Duodenal mucosa (tissue), 2 donors: ENCODE data around the gene CCSER1.

ENCODE experiments used
- H3K27ac ChIP-seq: one replicate; pipeline ENCODE4 v1.7.0; 2013; ENCODE audit warnings: low read depth, low read length
- H3K27me3 ChIP-seq, 2 donors: one replicate each; pipeline ENCODE4 v1.7.0; 2013; ENCODE audit warnings: low read length in 2 of 2, control low read depth in 1 of 2; ENCODE audit not compliant: insufficient read depth in 2 of 2, control insufficient read depth in 1 of 2
- H3K36me3 ChIP-seq, 2 donors: one replicate each; pipeline ENCODE4 v1.7.0; 2013; ENCODE audit warnings: low read length in 2 of 2, control low read depth in 1 of 2; ENCODE audit not compliant: insufficient read depth in 2 of 2, control insufficient read depth in 1 of 2
- H3K4me1 ChIP-seq, 2 donors: one replicate each; pipeline ENCODE4 v1.7.0; 2013; ENCODE audit warnings: low read length in 2 of 2, control low read depth in 1 of 2; ENCODE audit not compliant: insufficient read depth in 2 of 2, control insufficient read depth in 1 of 2
- H3K4me3 ChIP-seq, 2 donors: one replicate each; pipeline ENCODE4 v1.7.0; 2013; ENCODE audit warnings: low read length in 2 of 2, low read depth in 1 of 2
- H3K9ac ChIP-seq, 2 donors: one replicate each; pipeline ENCODE4 v1.7.0; 2013; ENCODE audit warnings: low read length in 2 of 2, low read depth in 1 of 2
- H3K9me3 ChIP-seq, 2 donors: one replicate each; pipeline ENCODE4 v1.7.0; 2013; ENCODE audit warnings: low read length in 2 of 2, control low read depth in 1 of 2; ENCODE audit not compliant: control insufficient read depth in 1 of 2

Gene CCSER1

GRCh38 chr4:90994851-90995574 is 867.8 kb downstream of the CCSER1 start:
- Histone ChIP-seq H3K4me1 (no peaks in the 10 kb centered on the region), H3K27me3 (no peaks in the 10 kb centered on the region), H3K4me3 (no peak overlapping the region), H3K9ac (no peak overlapping the region), H3K9me3 (peaks cover 0 to 2% of the 10 kb centered on the region in 2 donors), H3K36me3 (no peaks in the 10 kb centered on the region), H3K27ac (no peak overlapping the region)

DNA sequence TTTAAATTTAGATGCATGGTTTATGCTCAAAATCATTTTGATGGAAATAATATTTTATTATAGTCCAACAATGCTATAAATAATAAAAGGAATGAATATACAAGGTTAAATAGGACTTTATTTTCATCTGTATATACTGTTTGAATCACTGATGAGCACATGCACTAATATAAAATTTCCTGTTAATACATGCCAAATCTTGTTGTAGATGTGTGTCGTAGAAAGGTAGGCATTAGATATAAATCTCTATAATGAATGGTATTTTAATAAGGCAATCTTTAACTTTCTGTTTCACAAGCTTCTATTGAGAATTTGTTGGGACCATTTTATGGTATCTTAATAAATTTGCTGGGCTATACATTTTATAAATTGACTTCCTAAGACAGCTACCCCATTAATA is 868.8 kb downstream of the CCSER1 start:
- Histone ChIP-seq H3K4me3 (no peak overlapping the region), H3K9ac (no peak overlapping the region), H3K36me3 (no peaks in the 10 kb centered on the region), H3K9me3 (peaks cover 0 to 2% of the 10 kb centered on the region in 2 donors), H3K27ac (no peak overlapping the region), H3K27me3 (no peaks in the 10 kb centered on the region), H3K4me1 (no peaks in the 10 kb centered on the region)

- Histone ChIP-seq H3K4me1 (no peaks in the 10 kb centered on the region), H3K27ac (no peak overlapping the region), H3K9me3 (peaks cover 0 to 2% of the 10 kb centered on the region in 2 donors), H3K27me3 (no peaks in the 10 kb centered on the region), H3K36me3 (no peaks in the 10 kb centered on the region), H3K4me3 (no peak overlapping the region), H3K9ac (no peak overlapping the region)
Measured at GRCh38 chr4:90996813-90997212, 869.6 kb downstream of the CCSER1 start.

- Histone ChIP-seq H3K9ac (no peak overlapping the region), H3K27me3 (no peaks in the 10 kb centered on the region), H3K4me3 (no peak overlapping the region), H3K36me3 (no peaks in the 10 kb centered on the region), H3K27ac (no peak overlapping the region), H3K9me3 (no peaks in the 10 kb centered on the region), H3K4me1 (no peaks in the 10 kb centered on the region)
Measured at GRCh38 chr4:91015861-91016260, 888.7 kb downstream of the CCSER1 start.

- no peak overlapping the region for H3K27ac ChIP-seq
- no peaks in the 10 kb centered on the region for H3K4me1 ChIP-seq
- no peak overlapping the region for H3K4me3 ChIP-seq
- no peaks in the 10 kb centered on the region for H3K36me3 ChIP-seq
- no peaks in the 10 kb centered on the region for H3K27me3 ChIP-seq
- no peaks in the 10 kb centered on the region for H3K9me3 ChIP-seq
- no peak overlapping the region for H3K9ac ChIP-seq
Measured at GRCh38 chr4:91019513-91019912, 892.3 kb downstream of the CCSER1 start.

- no peaks in the 10 kb centered on the region for H3K27me3 ChIP-seq
- no peak overlapping the region for H3K27ac ChIP-seq
- H3K36me3 ChIP-seq: no peaks in the 10 kb centered on the region
- H3K9me3 ChIP-seq: no peaks in the 10 kb centered on the region
- no peaks in the 10 kb centered on the region for H3K4me1 ChIP-seq
- H3K9ac ChIP-seq: no peak overlapping the region
- no peak overlapping the region for H3K4me3 ChIP-seq
Measured at GRCh38 chr4:91025241-91026148, 898.3 kb downstream of the CCSER1 start.

GRCh38 chr4:91028228-91028627 is 901.0 kb downstream of the CCSER1 start:
- H3K9ac ChIP-seq: no peak overlapping the region
- no peaks in the 10 kb centered on the region for H3K4me1 ChIP-seq
- no peak overlapping the region for H3K27ac ChIP-seq
- H3K9me3 ChIP-seq: no peaks in the 10 kb centered on the region
- H3K36me3 ChIP-seq: no peaks in the 10 kb centered on the region
- no peaks in the 10 kb centered on the region for H3K27me3 ChIP-seq
- H3K4me3 ChIP-seq: no peak overlapping the region

DNA sequence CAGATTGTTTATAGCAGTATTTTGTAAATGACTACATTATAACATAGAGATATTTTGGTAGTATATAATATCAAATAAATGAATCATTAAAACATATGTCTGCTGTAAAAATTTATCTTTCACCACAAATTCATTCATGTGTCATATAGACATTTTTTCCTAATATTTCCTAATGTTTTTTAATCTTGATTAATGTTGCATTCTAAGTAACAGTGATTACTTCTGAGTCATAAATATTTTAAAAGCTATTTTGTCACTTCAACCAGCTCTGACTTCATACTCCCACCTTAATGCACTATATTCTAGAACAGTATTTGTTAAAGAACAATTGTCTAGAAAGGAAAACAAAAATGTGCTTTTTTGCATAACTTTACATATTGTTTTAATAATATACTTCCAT is 904.6 kb downstream of the CCSER1 start:
- Histone ChIP-seq H3K27ac (no peak overlapping the region), H3K36me3 (no peaks in the 10 kb centered on the region), H3K4me1 (no peaks in the 10 kb centered on the region), H3K9ac (no peak overlapping the region), H3K4me3 (no peak overlapping the region), H3K9me3 (no peaks in the 10 kb centered on the region), H3K27me3 (no peaks in the 10 kb centered on the region)

DNA sequence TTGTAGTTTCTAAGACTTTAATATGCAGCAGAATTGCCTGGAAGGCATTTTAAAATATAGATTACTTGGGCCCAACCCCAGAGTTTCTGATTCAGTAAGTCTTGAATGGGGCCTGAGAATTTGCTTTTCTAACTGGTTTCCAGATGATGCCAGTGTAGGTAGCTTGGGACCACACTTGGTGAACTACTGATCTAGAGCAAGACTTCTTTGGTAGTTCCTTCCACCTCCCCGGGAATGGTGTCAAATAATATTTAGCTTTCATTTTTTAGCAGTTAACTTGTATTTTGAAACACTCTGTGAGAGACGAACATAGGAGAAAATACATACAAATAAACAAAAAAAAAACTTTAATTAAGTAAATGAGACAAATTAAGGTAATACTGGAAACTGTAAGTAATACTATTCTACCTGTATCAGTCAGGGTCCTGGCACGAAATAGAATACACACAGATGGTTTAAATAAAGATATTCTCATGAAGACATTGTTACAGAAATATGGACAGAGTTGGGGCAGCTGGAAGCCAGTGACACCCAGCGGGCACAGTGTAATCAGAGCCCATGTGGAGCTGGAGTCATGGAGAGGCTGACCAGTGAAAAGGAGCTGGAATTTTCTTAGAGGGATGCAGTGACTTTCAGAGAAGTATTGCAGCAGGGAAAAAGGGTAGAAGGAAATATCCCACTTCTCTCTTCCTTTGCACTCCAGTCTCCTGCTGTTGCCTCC is 905.7 kb downstream of the CCSER1 start:
- no peak overlapping the region for H3K27ac ChIP-seq
- no peak overlapping the region for H3K4me3 ChIP-seq
- no peaks in the 10 kb centered on the region for H3K4me1 ChIP-seq
- H3K9me3 ChIP-seq: no peaks in the 10 kb centered on the region
- H3K9ac ChIP-seq: no peak overlapping the region
- no peaks in the 10 kb centered on the region for H3K36me3 ChIP-seq
- H3K27me3 ChIP-seq: no peaks in the 10 kb centered on the region

GRCh38 chr4:91035276-91035675 is 908.1 kb downstream of the CCSER1 start:
- Histone ChIP-seq H3K9me3 (no peaks in the 10 kb centered on the region), H3K27me3 (no peaks in the 10 kb centered on the region), H3K27ac (no peak overlapping the region), H3K36me3 (no peaks in the 10 kb centered on the region), H3K4me1 (no peaks in the 10 kb centered on the region), H3K4me3 (no peak overlapping the region), H3K9ac (no peak overlapping the region)
